Ovary (tissue), 9 donors: ENCODE measurements around the gene TNFSF18. TPM values are rescaled to one million over a fixed set of nuclear protein-coding genes. Genes with fewer than 3 reads are reported as not detected.
"Not testable (repeated sequence)": the region's sequence is repeated elsewhere in the genome, so short reads cannot be mapped to it uniquely, and the experiment has no call there.

Source experiments
- DNase-seq, 5 donors: peaks; one replicate each; pipeline ENCODE4 v3.0.0-alpha.2; 2019 to 2020
- H3K27ac ChIP-seq, 2 donors: fragments of 200-600 bp; one replicate each; pipeline versions ENCODE4 v1.5.1 to v1.8.0; 2019 to 2022
- H3K27me3 ChIP-seq: fragments of 200-600 bp; one replicate; pipeline ENCODE4 v1.8.0; 2022
- H3K36me3 ChIP-seq: fragments of 200-600 bp; sonication (generic); one replicate; pipeline ENCODE4 v1.5.1; 2019
- H3K4me1 ChIP-seq: one replicate; pipeline ENCODE4 v1.8.1; 2013; ENCODE audit warnings: mild to moderate bottlenecking, moderate library complexity; ENCODE audit not compliant: insufficient read depth
- H3K4me3 ChIP-seq: fragments of 200-600 bp; sonication (generic); one replicate; pipeline ENCODE4 v1.5.1; 2017
- H3K9me3 ChIP-seq, 2 donors: fragments of 200-600 bp in 1 of 2; sonication (generic) in 1 of 2; one replicate each; pipeline versions ENCODE4 v1.5.1 to v1.8.1; 2013 to 2019; ENCODE audit warnings: mild to moderate bottlenecking in 1 of 2, moderate library complexity in 1 of 2
- CTCF ChIP-seq, 3 donors: fragments of 450-650 bp in 2 of 3; fragments of 200-600 bp in 1 of 3; IDR thresholded peaks; one replicate each; pipeline versions ENCODE4 v1.5.1 to v1.8.0; 2016 to 2022; ENCODE audit warnings: antibody characterized with exemption in 3 of 3, mild to moderate bottlenecking in 1 of 3
- EP300 ChIP-seq: sonication (generic); formaldehyde crosslinking; IDR thresholded peaks from one replicate; pipeline ENCODE4 v1.6.1; 2017; ENCODE audit warnings: antibody characterized with exemption
- POLR2A ChIP-seq: fragments of 450-650 bp; IDR thresholded peaks from one replicate; pipeline ENCODE4 v1.6.1; 2017; ENCODE audit warnings: antibody characterized with exemption, mild to moderate bottlenecking, moderate library complexity
- WGBS, 3 donors: extraction: QIAGEN DNeasy Blood & Tissue Kit in 1 of 3; methylation state at CpG; one replicate each; pipeline versions ENCODE4 v1.1.5 to v1.1.7; 2013 to 2017; 5-methylcytosine and 5-hydroxymethylcytosine counted together
- intact Hi-C, 4 donors: fragments of 100-400 bp; cut with DNase I; formaldehyde crosslinking; loops; one replicate each; pipeline versions ENCODE4 v1.11.0 to v1.15.1; 2022 to 2023
- polyA plus RNA-seq, 2 donors: library from polyadenylated mRNA; stranded (reverse); fragments of 200-250 nt in 1 of 2; fragments of 350-450 nt in 1 of 2; fragmentation: Illumina TruSeq in 1 of 2; extraction: RNeasy Lipid Tissue Mini Kit (QIAGEN cat#74804) in 1 of 2; gene quantifications; one replicate each; pipeline ENCODE4 v1.2.3, GENCODE V29; 2013 to 2014
- total RNA-seq, 7 donors: library from RNA; depleted of rRNA in 2 of 7; stranded (reverse); fragments of >200 nt in 2 of 7; fragmentation: NEBNext Ultra II Directional in 3 of 7; extraction: Animal tissue kit (Norgen Biotek cat#: 25700) in 3 of 7; gene quantifications; one replicate each; pipeline versions ENCODE4 v1.1.0 to v1.2.4, GENCODE V29; 2016 to 2023
- donor health status: DM: no; HTN: no; CAD: no; lungs with moderate emphysema.
- donor health status: DM: no; HTN: no; CAD: no.
- donor health status: Bipolar disorder and iron deficiency.
- donor health status: DM: yes; HTN: yes; CAD: no.
- donor health status: DM: no; HTN: no; CAD: no.
- donor health status: DM: yes; HTN: yes; CAD: no.

Gene TNFSF18
- total and polyA plus RNA-seq, 9 donors: 0.10 to 0.11 TPM; not detected in 7

GRCh38 chr1:173082913-173083312 is 32.2 kb upstream of the TNFSF18 start:
- DNase-seq: no peak
- Histone ChIP-seq H3K4me3 (no peak overlapping the region), H3K27me3 (no peaks in the 10 kb centered on the region), H3K4me1 (no peaks in the 10 kb centered on the region), H3K36me3 (no peaks in the 10 kb centered on the region), H3K27ac (no peak overlapping the region), H3K9me3 (no peaks in the 10 kb centered on the region)
- intact Hi-C loops: no loop called here
- 55 to 75% (median 58%) methylated on average over 1 of the region's 1 CpG for WGBS, 3 donors
- TF ChIP-seq EP300: no peak
- no peak for TF ChIP-seq CTCF (IDR thresholded peaks at IDR 0.05)
- no peak for TF ChIP-seq POLR2A

DNA sequence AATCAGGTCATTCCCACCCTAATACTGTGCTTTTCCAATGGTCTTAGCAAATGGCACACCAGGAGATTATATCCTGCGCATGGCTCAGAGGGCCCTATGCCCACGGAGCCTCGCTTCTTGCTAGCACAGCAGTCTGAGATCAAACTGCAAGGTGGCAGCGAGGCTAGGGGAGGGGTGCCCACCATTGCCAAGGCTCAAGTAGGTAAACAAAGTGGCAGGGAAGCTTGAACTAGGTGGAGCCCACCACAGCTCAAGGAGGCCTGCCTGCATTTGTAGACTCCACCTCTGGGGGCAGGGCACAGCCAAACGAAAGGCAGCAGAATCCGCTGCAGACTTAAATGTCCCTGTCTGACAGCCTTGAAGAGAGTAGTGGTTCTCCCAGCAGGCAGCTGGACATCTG is 23.5 kb upstream of the TNFSF18 start:
- H3K27ac ChIP-seq, H3K9me3 ChIP-seq, H3K36me3 ChIP-seq, H3K4me1 ChIP-seq, intact Hi-C loops, H3K27me3 ChIP-seq, DNase-seq, H3K4me3 ChIP-seq: not testable (repeated sequence)
- 91 to 95% (median 94%) methylated on average over 6 of the region's 6 CpGs for WGBS, 3 donors

- Histone ChIP-seq H3K4me1 (no peaks in the 10 kb centered on the region), H3K36me3 (no peaks in the 10 kb centered on the region), H3K27me3 (no peaks in the 10 kb centered on the region), H3K27ac (no peak overlapping the region), H3K9me3 (no peaks in the 10 kb centered on the region), H3K4me3 (no peak overlapping the region)
- intact Hi-C loops: no loop called here
- no peak for TF ChIP-seq EP300
- TF ChIP-seq CTCF (IDR thresholded peaks at IDR 0.05): no peak
- no peak for TF ChIP-seq POLR2A
- 50 to 64% (median 57%) methylated on average over 3 of the region's 3 CpGs for WGBS, 3 donors
- DNase-seq: no peak
These were observed 13.3 kb upstream of the TNFSF18 start for GRCh38 chr1:173064011-173064410.

DNA sequence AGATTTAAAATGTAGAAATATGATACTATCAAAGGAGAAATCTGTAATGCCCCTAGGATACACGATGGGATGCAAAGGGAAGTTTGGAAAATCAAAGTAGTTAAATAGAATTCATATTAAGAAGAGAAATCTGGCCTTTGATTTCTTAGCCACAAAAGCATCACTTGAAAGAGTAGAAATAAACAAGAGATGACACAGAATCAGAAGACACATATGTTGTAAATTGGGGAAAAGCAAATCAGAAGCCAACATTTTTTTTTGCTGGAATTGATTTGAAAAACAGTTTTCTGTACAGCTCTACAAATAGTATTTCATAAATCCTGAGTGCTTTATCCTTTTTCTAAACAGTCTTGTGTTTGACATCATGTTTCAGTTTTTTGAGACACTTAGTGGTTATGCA is 12.4 kb upstream of the TNFSF18 start:
- intact Hi-C loops: no loop called here
- H3K9me3 ChIP-seq: no peaks in the 10 kb centered on the region
- no peak for TF ChIP-seq EP300
- TF ChIP-seq POLR2A: no peak
- TF ChIP-seq CTCF (IDR thresholded peaks at IDR 0.05): no peak
- no peaks in the 10 kb centered on the region for H3K4me1 ChIP-seq
- no peak overlapping the region for H3K27ac ChIP-seq
- no peak overlapping the region for H3K4me3 ChIP-seq
- no peaks in the 10 kb centered on the region for H3K27me3 ChIP-seq
- DNase-seq: no peak
- WGBS, 3 donors: 60 to 86% (median 71%) methylated on average over 1 of the region's 1 CpG
- H3K36me3 ChIP-seq: no peaks in the 10 kb centered on the region

GRCh38 chr1:173062150-173062938 is 11.6 kb upstream of the TNFSF18 start:
- WGBS, 3 donors: 93 to 96% (median 94%) methylated on average over 1 of the region's 1 CpG
- Histone ChIP-seq H3K4me3 (no peak overlapping the region), H3K4me1 (no peaks in the 10 kb centered on the region), H3K27me3 (no peaks in the 10 kb centered on the region), H3K36me3 (no peaks in the 10 kb centered on the region), H3K9me3 (no peaks in the 10 kb centered on the region), H3K27ac (no peak overlapping the region)
- DNase-seq: no peak
- TF ChIP-seq EP300 (no peak), CTCF (IDR thresholded peaks at IDR 0.05) (no peak), POLR2A (no peak)
- intact Hi-C loops: no loop called here
